GM21360 (cell line): ENCODE results near the gene CD276.
"Not testable (repeated sequence)": the region's sequence is repeated elsewhere in the genome, so short reads cannot be mapped to it uniquely, and the experiment has no call there.

Experiments
- ATAC-seq: cut with Tn5 transposase; IDR thresholded peaks from one replicate; pipeline ENCODE4 v1.9.1; 2021; ENCODE audit warnings: mild to moderate bottlenecking, moderate library complexity; ENCODE audit not compliant: unreplicated experiment

Gene CD276

DNA sequence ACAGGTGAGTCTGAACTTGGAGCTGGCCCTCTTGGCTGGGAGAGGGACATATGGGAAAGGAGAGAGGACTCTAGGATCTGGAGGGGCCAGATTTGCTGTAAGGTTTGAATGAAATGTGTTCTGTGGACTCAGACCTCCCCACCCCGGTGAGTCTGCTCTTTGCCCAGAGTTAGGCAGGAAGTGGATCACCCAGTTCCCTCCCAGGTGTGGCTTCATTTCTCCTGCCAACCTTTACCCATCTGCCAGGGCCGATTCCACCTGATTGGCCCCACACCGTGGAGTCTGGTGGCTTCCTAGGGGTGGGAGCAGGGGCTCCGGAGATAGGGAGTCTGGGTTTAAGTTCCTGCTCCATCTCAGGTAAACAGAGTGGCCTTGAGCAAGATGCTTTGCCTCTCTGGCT, 25.5 kb downstream of the CD276 start:
- ATAC-seq = no peak

DNA sequence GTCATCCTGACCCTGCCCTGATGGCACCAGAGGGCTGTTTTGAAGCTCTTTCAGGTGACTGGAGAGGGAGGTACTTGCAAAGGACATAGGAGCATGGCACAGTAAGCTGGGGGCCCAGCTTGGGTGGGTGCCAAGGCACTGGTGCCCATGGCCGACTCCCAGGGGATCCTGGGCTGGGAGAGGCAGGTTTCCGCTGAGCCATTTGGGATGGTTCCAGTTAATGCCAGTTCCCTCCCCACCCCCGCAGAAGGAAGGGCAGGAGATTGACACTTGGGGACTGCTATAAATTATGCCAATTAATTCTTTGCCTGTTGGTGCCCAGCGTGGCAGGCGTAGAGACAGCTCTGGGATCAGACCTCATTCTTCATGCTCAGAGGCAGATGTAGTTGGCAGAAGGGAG, 26.1 kb downstream of the CD276 start:
- no peak for ATAC-seq

DNA sequence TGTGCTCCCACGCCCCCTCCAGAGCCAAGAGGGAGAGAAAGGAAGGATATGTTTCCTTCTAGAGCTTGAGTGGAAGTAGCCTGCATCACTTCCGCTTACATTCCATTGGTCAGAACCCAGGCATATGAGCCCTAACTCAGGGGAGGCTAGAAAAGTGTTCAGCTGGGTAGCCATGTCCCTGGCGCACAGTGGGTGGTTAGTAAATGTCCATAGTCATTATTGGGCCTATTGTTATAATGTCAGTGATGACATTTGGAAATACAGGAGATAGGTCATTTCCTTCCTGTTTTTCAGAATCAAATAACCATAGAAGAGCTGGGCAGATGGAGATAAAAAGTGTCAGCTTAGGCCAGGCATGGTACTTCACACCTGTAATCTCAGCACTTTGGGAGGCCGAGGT, 27.3 kb downstream of the CD276 start:
- no peak for ATAC-seq

DNA sequence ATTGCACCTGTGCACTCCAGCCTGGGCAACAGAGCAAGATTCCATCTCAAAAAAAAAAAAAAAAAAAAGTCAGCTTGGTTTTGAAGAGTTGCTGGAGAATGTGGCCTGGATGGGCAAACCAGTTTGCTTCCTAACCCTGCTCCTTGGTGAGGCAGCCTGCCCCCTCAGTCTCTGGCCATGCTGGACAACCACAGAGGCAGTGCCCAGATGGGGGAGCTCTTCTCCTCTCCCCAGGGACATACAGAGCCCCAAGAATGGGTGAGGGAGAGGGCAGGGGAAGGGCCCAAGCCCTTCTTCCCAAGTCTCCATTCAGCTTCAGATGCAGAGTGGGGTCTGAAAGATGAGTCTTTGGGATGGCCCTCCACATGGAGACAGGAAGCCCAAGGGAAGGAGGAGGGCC, 27.9 kb downstream of the CD276 start:
- no peak for ATAC-seq

DNA sequence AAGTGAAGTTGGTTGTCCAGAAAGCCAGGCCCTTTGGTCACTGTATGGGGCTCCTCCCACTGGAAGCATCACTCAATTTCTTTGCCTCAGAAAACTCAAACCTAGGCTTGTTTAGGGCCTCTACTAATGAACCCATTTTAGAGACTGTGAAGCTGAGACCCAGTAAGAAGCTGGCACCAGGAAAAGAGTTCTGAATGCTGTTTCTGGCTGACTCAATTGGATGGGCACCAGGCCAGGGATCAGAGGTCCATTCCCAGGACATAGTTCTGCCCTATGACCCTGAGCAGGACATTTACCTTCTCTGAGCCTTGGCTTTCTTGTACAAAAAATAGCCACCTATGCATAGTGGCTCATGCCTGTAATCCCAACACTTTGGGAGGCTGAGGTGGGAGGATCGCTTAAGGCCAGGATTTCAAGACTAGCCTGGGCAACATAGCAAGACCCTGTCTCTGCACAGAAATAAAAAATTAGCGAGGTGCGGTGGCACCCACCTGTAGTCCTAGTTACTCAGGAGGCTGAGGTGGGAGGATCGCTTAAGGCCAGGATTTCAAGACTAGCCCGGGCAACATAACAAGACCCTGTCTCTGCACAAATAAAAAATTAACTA, 30.6 kb downstream of the CD276 start:
- ATAC-seq = no peak

DNA sequence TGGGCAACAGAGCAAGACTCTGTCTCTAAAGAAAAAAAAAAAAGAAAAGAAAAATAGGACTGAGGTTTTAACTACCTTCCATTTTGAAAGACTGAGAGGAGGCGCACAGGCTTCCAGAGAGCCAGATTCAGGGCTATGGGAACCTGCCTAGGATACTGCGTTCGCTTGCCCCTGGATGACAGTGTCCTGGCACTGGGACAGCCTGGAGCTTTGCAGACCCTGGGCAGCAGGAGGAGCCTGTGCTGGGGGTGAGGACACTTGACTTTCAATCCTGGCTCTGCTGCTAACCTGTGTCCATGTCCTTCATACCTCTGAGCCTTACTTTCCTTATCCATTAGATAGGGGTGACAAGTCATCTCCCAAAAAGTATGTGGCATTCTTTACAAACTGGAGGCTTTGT, 31.2 kb downstream of the CD276 start:
- ATAC-seq = no peak

DNA sequence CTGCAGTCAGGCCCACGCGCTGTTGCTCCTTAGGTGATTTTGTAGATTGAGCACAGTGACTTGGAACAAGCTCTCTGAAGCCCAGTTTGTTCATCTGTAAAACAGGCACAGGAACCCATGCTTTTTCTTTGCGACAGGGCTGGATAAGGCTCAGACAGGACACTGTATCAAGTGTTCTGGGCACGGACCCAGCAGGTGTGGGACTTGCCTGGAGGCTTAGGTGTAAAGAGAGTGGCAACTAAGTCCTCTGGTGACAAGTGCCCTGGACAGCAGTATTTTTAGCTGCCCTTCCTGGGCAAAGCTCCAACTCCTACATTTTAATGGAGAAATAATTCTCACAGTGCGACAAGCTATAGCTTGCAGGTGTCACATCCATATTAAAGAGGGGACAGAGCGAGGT, 32.2 kb downstream of the CD276 start:
- ATAC-seq = no peak

DNA sequence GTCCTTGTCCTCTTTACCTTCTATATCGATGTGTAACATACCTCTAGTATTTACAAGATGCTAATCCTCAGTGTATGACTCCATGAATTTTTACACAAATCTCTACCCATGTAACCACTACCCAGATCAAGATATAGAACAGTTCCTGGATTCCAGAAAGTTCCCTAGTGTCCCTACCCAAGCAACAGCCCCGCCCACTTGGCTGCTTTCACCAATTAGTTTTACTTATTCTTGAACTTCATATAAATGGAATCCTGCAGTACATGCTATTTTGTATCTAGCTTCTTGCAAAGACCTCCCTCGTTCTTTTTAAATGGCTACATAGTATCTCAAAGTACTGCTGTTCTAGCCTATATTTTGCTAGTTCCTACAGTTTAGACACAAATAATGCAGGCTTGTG, 33.0 kb downstream of the CD276 start:
- ATAC-seq = no peak

DNA sequence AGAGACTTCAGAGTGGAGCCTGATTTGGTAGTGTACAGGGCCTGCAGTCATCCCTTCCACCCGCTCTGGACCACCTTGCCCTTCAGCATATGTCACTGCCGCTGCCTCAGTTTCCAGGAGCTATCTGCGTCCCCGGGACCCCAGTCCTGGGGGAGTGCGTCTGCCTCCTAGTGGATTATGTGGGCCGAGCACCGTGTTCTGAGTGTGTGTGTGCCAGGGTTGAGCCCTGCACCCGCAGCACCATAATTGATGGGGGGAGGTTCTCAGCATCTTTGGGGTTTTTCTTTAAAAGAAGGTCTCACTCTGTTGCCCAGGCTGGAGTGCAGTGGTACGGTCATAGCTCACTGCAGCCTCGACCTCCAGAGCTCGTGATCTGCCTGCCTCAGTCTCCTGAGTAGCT, 33.6 kb downstream of the CD276 start:
- ATAC-seq = no peak

DNA sequence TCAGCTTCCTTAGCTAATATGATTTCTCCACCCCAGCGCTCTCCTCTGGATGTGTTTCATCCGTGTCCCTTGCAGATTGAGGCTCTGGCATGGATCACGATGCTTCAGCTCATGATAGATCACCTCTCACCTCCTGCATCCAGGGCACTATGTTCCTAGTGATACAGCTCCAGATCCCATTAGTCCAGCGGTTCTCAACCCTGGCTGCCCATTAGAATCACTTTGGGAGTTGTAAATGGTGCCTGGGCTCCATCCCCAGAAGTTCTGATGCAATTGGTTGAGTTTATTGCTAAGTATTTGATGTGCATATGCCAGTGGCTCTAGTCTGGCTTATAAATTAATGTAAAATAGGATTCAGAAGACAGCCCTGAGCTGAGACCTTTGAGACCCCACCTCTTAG, 34.5 kb downstream of the CD276 start:
- ATAC-seq = no peak

DNA sequence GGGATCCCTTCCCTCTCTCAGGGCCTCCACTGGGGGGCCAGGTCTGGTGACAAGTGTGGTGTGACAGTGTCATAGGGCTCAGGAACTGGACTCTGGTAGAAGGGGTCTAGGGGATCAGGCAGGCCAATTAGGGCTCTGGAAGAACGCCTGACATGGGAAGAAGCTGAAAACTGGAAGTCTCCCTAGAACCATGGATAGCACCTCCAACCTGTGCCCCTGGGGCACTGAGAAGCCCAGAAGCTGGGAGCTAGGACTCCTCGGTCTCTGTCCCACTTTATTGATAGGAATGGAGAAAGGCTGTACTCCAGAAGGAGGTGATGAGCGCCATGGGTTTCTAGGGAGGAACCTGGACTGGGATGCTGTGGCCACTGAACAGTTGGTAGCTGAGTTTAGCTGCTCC, 38.2 kb downstream of the CD276 start:
- ATAC-seq = no peak

DNA sequence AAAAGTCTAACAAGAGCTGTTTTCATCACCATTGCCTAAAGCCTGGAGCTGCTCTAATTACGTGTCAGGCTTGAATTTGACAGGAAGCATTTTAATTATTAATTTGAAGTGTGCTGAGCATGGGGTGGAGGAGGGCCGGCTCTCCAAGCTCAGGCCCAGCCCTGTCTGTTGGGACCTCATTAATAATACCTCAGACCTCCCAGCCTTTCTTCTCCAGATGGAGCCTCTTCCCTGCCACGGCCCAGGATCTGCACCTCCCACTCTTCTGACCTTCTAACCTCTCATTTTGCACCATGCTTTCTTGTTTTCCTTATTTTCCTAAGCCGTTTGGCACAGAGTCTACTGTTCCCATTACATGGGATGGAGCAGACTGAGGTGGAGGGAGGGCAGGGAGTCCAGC, 39.0 kb downstream of the CD276 start:
- no peak for ATAC-seq

DNA sequence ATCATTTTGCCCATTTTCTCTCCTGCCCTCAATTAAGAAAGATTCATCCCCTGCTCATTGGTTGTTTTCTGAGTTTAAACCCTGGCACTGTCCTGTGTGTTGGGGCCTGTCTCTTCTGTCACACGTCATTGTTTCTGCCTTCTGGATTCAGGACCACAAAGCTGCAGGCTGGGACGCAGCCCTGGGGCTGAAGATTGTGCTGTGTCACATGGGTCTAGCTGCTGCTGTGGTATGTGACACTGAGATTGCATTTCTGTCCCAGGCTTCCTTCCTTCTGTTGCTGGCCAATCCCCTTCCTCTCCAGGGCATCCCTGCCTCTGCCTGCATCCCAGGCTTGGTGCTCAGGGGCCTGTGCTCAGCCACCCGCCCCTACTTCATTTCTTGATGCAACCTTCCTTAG, 40.0 kb downstream of the CD276 start:
- ATAC-seq = no peak

DNA sequence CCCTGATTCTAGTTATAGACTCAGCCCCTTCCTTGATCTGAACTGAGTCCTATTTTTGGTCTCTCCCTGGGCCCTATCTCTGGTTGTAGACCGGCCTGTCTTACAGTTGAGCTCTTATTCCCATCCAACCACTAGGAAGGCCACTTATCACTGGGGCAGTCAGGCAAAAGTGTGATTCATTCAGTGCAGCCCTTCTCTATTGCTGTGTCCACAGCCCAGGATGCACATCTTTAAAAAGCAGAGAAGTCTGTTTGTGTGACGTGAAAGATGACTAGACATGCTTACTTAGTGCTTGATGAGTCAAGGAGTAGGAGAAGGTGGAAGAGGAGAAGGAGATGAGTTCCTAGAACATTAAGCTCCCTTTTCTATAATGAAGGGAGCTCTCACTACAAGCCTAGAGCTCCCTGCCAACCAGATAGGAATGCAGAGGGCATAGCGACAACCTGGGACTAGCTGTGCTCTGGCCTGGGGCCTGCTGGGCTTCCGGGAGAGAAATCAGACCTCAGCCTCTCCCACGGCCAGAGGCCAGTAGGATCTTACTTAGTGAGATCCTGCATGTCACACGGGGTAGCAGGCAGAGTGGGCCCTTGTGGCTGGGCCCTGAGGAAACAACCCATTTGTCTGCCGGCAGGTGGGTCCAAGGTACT, 43.3 kb downstream of the CD276 start:
- ATAC-seq = no peak

DNA sequence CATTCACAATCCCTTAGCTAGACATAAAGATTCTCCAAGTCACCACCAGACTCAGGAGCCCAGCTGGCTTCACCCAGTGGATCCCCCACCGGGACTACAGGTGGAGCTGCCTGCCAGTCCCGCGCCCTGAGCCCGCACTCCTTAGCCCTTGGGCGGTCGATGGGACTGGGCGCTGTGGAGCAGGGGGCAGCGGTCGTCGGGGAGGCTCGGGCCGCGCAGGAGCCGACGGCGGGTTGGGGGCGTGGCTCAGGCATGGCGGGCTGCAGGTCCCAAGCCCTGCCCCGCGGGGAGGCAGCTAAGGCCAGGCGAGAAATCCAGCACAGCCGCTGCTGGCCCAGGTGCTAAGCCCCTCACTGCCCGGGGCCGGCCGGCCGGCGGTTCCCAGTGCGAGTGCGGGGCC, 47.9 kb downstream of the CD276 start:
- ATAC-seq = not testable (repeated sequence)

DNA sequence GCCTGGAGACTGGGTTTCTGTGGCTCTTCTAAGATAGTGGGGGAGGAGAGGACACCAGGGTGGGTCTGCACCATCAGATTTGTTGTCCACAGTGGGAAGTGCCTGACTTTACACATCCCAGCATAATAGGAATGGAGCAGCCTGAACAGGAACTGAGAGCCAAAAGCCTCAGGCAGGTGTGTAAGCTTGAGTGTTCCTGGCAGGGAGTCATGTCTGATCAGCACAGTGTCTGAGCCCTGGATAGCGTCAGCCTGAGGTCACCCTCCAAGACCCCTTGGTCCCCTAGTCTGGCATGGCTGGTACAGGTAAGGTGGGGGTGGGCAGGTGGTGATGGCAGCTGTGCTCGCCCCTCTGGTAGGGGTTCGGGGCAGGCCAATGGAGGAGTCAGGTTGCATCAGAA, 48.7 kb downstream of the CD276 start:
- ATAC-seq = no peak

DNA sequence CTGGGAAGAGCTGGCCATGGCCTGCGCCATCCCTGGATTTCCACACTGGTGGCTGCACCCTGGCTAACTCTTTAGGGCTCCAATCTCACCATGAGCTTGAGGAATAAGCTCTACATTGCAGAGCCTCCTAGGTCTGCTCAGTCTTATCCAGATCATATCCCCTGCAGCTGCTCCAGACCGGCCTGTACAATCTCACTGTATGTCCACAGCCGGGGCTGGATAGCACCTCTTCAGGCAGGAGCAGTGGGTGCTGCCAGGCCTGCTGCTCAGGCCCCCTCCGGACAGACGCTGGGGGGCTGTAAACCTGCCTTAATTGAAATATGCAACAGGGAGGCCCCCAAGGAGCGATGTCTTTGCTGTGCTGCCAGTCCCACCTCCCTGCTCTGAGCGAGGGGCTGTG, 53.4 kb downstream of the CD276 start:
- no peak for ATAC-seq

DNA sequence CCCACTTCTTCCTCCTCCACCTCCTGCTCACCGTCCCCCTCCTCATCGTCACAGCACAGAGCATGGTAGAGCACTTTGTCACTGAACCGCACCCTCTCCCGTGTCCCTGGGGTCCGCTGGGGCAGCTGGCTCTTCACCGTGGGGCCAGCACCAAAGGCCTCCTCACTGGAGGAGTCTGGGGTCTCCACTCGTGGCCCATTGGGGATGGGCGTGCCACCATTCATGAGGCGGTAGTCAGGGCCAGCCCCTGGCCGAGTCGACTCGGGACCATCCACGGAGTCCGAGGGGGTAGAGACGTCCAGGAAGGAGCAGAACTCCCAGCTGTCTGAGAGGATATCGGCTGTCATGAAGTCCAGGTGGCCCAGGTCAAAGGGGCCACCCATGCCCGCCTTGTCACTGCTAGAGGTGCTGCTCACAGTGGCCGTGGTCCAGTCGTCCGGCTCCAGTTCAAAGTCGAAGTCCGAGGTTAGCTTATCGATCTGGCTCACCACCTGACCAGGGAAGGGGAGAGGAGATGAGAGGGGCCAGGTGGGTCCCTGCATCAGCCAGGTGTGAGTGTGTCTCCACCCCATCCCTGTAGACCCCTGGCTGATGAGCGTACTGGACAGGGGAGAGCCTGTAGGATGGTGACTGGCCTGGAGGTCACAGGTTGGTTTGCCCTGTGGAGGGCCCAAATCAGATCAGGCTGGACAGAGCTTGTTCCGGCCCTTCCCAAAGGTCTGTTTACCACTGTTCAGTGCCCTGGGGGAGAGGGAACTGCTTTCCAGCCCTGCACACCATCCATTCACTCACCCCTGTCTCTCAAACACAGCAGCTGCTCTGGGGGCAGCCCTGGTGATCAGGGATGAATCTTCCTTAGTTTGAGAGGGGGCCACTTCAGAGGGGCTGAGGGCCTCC, 56.2 kb downstream of the CD276 start:
- no peak for ATAC-seq

DNA sequence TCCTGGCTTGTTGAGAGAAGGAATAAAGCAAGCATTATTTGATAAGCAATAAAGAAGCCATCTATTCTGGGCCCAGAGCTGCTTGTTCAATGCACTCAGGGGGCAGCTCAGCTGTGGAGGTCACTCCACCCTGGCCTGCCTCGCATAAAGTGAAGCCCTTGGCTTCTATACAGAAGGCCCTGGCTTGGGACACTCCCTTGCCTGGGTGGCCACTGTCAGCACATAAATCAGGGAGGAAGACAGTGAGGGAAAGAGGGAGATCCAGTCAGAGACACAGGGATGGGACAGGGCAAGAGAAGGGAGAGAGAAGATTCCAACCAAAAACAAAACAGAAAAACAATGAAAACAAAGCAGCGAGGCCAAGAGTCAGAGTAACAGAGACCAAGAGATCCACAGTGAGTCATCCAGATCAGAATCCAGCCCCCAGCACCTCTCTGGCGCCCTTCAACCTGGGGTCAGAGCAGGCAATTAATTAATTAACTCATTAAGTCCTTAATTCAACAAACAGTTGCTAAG, 57.2 kb downstream of the CD276 start:
- ATAC-seq = no peak

DNA sequence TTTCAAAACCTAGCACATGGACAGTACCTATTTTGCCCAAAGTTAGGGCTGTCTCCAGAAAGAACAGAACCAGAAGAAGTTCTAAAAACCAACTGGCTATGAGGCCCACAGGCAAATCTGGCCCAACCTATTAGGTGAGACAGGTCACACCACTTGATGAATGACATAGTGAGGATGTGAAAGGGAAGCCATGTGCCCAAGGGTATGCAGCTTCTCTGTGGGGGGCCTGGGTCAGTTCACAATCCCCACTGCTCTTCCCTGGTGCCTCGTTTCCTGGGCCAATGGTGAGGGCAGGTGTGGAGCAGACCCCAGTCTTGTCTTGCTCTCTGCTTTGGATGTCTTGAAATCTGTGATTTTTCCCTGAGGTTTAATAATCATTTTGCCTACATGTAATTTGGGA, 60.1 kb downstream of the CD276 start:
- ATAC-seq = no peak

DNA sequence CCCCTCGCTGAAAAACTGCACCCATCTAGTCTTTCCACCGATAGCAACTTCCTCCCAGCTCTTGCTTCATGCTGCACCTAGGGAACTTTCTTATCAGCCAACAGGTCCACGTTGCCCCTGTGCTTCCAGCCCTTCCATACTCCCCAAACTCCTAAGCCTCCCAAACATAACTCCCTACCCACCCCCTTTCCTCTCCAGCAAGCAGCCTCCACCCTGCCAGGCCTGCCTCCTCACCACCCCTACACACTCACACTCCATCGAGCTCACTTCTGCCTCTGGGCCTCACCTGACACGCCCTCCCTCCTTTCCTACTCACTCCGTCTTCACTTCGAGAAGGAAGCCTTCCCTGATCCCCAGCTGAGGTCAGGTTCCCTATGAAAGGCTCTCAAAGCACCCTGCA, 60.9 kb downstream of the CD276 start:
- no peak for ATAC-seq

DNA sequence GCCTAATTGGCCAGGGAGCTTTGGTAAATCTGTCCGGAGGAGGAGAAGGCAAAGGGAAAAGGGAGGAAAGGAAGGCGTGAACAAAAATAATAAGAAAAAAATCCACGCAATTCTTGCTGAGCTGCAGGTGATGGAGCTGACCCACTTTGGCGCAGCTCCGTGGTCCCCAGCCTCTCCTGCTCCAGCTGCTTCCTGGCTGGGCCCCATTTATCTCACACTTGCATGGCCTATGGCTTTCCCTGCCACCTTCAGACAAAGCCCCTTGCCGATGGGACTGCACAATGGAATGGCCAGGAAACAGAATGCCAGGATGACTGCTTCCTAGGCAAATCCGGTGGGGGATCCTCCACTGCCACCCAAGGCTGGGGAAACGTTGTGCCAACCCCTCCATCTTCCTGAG, 62.1 kb downstream of the CD276 start:
- no peak for ATAC-seq
